GM12873 (cell line): Measurements from ENCODE around the gene VEGFA.

ENCODE experiments used
- TF ChIP-seq, protein P1 (sequence below): IDR thresholded peaks from 2 replicates; pipeline ENCODE4 v1.5.1; 2012; ENCODE audit warnings: low read depth, mild to moderate bottlenecking, moderate library complexity, low read length, control low read depth; ENCODE audit not compliant: insufficient read depth; ENCODE audit errors: missing control alignments

The VEGFA gene

GRCh38 chr6:43835872-43836419 lies 65.9 kb downstream of the VEGFA start:
- TF ChIP-seq, protein P1, sequence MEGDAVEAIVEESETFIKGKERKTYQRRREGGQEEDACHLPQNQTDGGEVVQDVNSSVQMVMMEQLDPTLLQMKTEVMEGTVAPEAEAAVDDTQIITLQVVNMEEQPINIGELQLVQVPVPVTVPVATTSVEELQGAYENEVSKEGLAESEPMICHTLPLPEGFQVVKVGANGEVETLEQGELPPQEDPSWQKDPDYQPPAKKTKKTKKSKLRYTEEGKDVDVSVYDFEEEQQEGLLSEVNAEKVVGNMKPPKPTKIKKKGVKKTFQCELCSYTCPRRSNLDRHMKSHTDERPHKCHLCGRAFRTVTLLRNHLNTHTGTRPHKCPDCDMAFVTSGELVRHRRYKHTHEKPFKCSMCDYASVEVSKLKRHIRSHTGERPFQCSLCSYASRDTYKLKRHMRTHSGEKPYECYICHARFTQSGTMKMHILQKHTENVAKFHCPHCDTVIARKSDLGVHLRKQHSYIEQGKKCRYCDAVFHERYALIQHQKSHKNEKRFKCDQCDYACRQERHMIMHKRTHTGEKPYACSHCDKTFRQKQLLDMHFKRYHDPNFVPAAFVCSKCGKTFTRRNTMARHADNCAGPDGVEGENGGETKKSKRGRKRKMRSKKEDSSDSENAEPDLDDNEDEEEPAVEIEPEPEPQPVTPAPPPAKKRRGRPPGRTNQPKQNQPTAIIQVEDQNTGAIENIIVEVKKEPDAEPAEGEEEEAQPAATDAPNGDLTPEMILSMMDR, result no peak
